Measurements from ENCODE around the gene TTC22. TPM values are rescaled to one million over a fixed set of nuclear protein-coding genes. Genes with fewer than 3 reads are reported as not detected.

The TTC22 gene
- total and polyA plus RNA-seq, 2 donors from 2014 or later: 9.6 to 16.5 TPM

DNA sequence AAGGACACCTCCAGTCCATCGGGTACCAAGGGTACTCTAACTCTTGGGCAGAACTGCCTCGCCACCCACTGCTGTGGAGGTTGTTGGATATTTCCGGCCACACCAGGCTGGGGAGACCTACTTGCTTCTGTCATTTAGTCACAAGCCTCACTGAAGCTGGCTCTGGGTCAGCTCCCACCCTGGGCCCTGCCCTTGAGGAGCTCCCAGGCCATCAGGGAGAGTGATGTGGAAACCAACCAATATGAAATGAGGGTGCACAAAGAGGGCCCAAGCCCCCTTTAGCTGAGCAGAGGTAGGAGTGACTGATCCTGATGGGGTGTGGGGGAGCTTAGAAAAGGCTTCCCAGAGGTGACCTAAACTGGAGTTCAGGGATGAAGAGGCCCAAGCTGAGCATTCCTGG lies 56.4 kb downstream of the TTC22 start:
- DNase-seq: peak in 1 of 5 donors; percentile 4
- H3K27me3 ChIP-seq (ENCODE audit: control insufficient read depth, insufficient read depth, low read length): no peaks in the 10 kb centered on the region
- H3K4me1 ChIP-seq (ENCODE audit: control insufficient read depth in 2 of 3, insufficient read depth in 2 of 3, low read depth in 1 of 3, low read length in 3 of 3): no peaks in the 10 kb centered on the region
- H3K9ac ChIP-seq (ENCODE audit: low read length in 3 of 3): no peak overlapping the region
- TF ChIP-seq, protein P1, sequence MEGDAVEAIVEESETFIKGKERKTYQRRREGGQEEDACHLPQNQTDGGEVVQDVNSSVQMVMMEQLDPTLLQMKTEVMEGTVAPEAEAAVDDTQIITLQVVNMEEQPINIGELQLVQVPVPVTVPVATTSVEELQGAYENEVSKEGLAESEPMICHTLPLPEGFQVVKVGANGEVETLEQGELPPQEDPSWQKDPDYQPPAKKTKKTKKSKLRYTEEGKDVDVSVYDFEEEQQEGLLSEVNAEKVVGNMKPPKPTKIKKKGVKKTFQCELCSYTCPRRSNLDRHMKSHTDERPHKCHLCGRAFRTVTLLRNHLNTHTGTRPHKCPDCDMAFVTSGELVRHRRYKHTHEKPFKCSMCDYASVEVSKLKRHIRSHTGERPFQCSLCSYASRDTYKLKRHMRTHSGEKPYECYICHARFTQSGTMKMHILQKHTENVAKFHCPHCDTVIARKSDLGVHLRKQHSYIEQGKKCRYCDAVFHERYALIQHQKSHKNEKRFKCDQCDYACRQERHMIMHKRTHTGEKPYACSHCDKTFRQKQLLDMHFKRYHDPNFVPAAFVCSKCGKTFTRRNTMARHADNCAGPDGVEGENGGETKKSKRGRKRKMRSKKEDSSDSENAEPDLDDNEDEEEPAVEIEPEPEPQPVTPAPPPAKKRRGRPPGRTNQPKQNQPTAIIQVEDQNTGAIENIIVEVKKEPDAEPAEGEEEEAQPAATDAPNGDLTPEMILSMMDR (IDR thresholded peaks at IDR 0.05; ENCODE audit: borderline replicate concordance, extremely low read depth, insufficient read depth): no peak
- H3K4me3 ChIP-seq (ENCODE audit: low read length in 3 of 3): no peak overlapping the region
- peaks cover 0 to 17% (median 3%) of the 10 kb centered on the region in 3 donors for H3K36me3 ChIP-seq (ENCODE audit: control insufficient read depth in 2 of 3, insufficient read depth in 3 of 3, low read length in 3 of 3)
- no peak overlapping the region for H3K27ac ChIP-seq (ENCODE audit: low read depth in 2 of 2, low read length in 2 of 2)
- no peaks in the 10 kb centered on the region for H3K9me3 ChIP-seq (ENCODE audit: control insufficient read depth in 2 of 3, insufficient read depth in 1 of 3, low read length in 3 of 3)
- no peak for FAIRE-seq
- intact Hi-C loops (cut with DNase I): no loop called here

DNA sequence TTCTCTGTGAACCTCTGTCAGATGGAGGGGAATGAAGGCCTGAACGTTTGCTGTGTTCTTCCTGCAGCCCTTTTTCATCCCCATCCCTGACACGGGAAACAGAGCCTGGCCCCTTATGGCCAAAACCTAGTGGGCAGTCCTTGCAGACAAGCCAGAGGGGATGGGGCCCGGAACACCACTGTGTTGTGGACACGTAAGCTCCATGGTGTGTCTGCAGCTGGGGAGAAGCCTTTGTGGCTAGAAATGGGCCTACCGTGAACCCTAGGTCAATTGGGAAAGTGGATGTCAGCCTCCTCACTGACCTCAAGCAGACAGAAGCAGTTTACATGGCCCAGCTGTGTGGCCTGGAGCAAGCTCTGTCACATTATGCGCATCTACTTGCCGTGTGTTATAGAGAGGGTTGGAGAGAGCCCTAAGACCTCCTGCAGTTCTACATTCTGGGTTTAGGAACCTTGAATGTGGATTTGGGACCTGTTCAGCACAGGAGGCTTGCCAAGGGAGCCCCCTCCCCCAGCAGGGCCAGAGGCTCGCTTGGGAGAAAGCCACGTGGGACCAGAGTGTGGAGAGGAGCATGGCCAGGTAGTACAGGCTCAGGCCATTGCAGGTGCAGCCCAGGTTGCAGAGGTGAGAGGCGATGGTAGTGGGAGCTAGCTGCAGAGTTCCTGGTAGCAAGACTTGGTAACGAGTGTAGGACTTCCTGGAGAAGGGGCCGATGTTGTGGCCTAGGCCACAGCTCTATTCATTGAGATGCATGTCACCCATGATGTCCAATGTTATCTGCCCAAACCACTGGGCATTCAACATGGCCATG lies 57.5 kb downstream of the TTC22 start:
- no peaks in the 10 kb centered on the region for H3K4me1 ChIP-seq (ENCODE audit: control insufficient read depth in 2 of 3, insufficient read depth in 2 of 3, low read depth in 1 of 3, low read length in 3 of 3)
- intact Hi-C loops (cut with DNase I): no loop called here
- no peaks in the 10 kb centered on the region for H3K27me3 ChIP-seq (ENCODE audit: control insufficient read depth, insufficient read depth, low read length)
- TF ChIP-seq, protein P1 (IDR thresholded peaks at IDR 0.05; ENCODE audit: borderline replicate concordance, extremely low read depth, insufficient read depth): no peak
- no peak overlapping the region for H3K27ac ChIP-seq (ENCODE audit: low read depth in 2 of 2, low read length in 2 of 2)
- FAIRE-seq (no peak), DNase-seq (peak in 1 of 5 donors; percentile 15)
- peaks cover 2 to 22% (median 9%) of the 10 kb centered on the region in 3 donors for H3K36me3 ChIP-seq (ENCODE audit: control insufficient read depth in 2 of 3, insufficient read depth in 3 of 3, low read length in 3 of 3)
- no peak overlapping the region for H3K9ac ChIP-seq (ENCODE audit: low read length in 3 of 3)
- no peaks in the 10 kb centered on the region for H3K9me3 ChIP-seq (ENCODE audit: control insufficient read depth in 2 of 3, insufficient read depth in 1 of 3, low read length in 3 of 3)
- no peak overlapping the region for H3K4me3 ChIP-seq (ENCODE audit: low read length in 3 of 3)

DNA sequence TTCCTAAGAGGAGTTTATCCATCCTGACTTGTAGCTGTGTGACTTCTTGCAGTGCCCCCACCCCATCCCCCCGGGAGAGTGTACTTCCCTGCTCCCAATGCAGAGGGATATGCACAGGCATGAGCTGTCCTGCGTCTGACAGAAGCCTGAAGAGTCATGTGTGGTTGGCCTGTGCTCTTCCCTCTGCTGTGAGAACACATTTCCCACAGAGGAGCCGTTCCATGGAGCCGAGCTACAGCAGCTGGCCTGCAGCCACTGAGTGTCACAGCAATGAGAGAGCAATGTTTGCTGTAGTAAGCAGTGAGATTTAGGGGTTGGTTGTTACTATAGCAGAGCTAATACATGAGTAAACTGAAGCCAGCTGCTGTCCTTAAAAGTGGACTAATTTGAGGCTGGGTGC lies 58.8 kb downstream of the TTC22 start:
- intact Hi-C loops (cut with DNase I): no loop called here
- no peaks in the 10 kb centered on the region for H3K27me3 ChIP-seq (ENCODE audit: control insufficient read depth, insufficient read depth, low read length)
- H3K9ac ChIP-seq (ENCODE audit: low read length in 3 of 3): no peak overlapping the region
- H3K36me3 ChIP-seq (ENCODE audit: control insufficient read depth in 2 of 3, insufficient read depth in 3 of 3, low read length in 3 of 3): peaks cover 7 to 30% (median 14%) of the 10 kb centered on the region in 3 donors
- TF ChIP-seq, protein P1 (IDR thresholded peaks at IDR 0.05; ENCODE audit: borderline replicate concordance, extremely low read depth, insufficient read depth): no peak
- FAIRE-seq: no peak
- H3K4me1 ChIP-seq (ENCODE audit: control insufficient read depth in 2 of 3, insufficient read depth in 2 of 3, low read depth in 1 of 3, low read length in 3 of 3): no peaks in the 10 kb centered on the region
- no peak overlapping the region for H3K4me3 ChIP-seq (ENCODE audit: low read length in 3 of 3)
- no peaks in the 10 kb centered on the region for H3K9me3 ChIP-seq (ENCODE audit: control insufficient read depth in 2 of 3, insufficient read depth in 1 of 3, low read length in 3 of 3)
- peak in 2 of 5 donors; percentile 12 to 59 for DNase-seq
- no peak overlapping the region for H3K27ac ChIP-seq (ENCODE audit: low read depth in 2 of 2, low read length in 2 of 2)

All from kidney (tissue), 14 donors.